K562 (cell line): ENCODE data around the gene ZNF691. TPM values are rescaled to one million over a fixed set of nuclear protein-coding genes. Genes with fewer than 3 reads are reported as not detected.

ENCODE experiments used
- ATAC-seq: fragments of 200-7000 bp; cut with Tn5 transposase; 3 replicates; pipeline ENCODE4 v1.9.1; 2020; ENCODE audit warnings: moderate library complexity
- BruUV-seq: library from RNA; stranded (reverse); fragments of 400-500 nt; replicated peaks from 2 replicates; lab custom pipeline; 2021; lab: Mats Ljungman, UMichigan
- CTCF ChIA-PET: fragments of 300-600 bp; formaldehyde crosslinking; extraction: SDS; loops from one replicate; lab custom pipeline; 2021; ENCODE audit warnings: low intra/inter-chr PET ratio; lab: Yijun Ruan, JAX
- POLR2A ChIA-PET: fragments of 300-600, 350-650 bp; sonication (Branson Sonifier 250); formaldehyde crosslinking; extraction: SDS; loops from one replicate; lab custom pipeline; 2021; ENCODE audit warnings: antibody characterized with exemption, inconsistent platforms; lab: Yijun Ruan, JAX
- DNase-seq, 4 experiments: peaks; one replicate each; pipeline versions ENCODE4 v3.0.0 to v3.0.0-alpha.2; 2011 to 2018; ENCODE audit warnings: low spot score in 3 of 4, mixed read lengths in 3 of 4; ENCODE audit errors: extremely low read depth in 1 of 4
- FAIRE-seq: peaks from 2 replicates; lab custom pipeline; 2011; peaks lifted over from hg19 to GRCh38; lab: Jason Lieb, UNC
- H2AFZ ChIP-seq: 2 replicates; pipeline ENCODE4 v1.6.0; 2011; ENCODE audit warnings: low read depth, low read length, control low read depth, inconsistent platforms
- H3K27ac ChIP-seq: fragments of 200-600 bp; 3 replicates; pipeline ENCODE4 v1.8.0; 2011; ENCODE audit warnings: low read depth, mild to moderate bottlenecking, control low read depth, inconsistent platforms, low read length, moderate library complexity, mixed read lengths; ENCODE audit errors: extremely low read depth
- H3K27me3 ChIP-seq, 2 experiments: fragments of 300-600 bp in 1 of 2; 2 replicates in 1 of 2; 3 replicates in 1 of 2; pipeline versions ENCODE4 v1.6.0 to v1.8.0; 2011; ENCODE audit warnings: inconsistent platforms in 2 of 2, low read length in 2 of 2, mild to moderate bottlenecking in 1 of 2, mixed read lengths in 1 of 2, moderate library complexity in 1 of 2; ENCODE audit not compliant: control insufficient read depth in 2 of 2, insufficient read depth in 2 of 2
- H3K36me3 ChIP-seq: fragments of 300-600 bp; 3 replicates; pipeline ENCODE4 v1.8.0; 2011; ENCODE audit warnings: mild to moderate bottlenecking, low read length, inconsistent platforms; ENCODE audit not compliant: control insufficient read depth, insufficient read depth
- H3K4me1 ChIP-seq, 2 experiments: fragments of 200-600 bp in 1 of 2; replicated peaks in 1 of 2; 2 replicates in 1 of 2; 3 replicates in 1 of 2; pipeline versions ENCODE4 v1.5.1 to v1.8.0; 2011; ENCODE audit warnings: inconsistent platforms in 2 of 2, low read length in 2 of 2, mild to moderate bottlenecking in 1 of 2, mixed read lengths in 1 of 2, moderate library complexity in 1 of 2; ENCODE audit not compliant: control insufficient read depth in 2 of 2, insufficient read depth in 2 of 2
- H3K4me2 ChIP-seq: 2 replicates; pipeline ENCODE4 v1.6.1; 2011; ENCODE audit warnings: low read length, control low read depth, inconsistent platforms, mixed read lengths; ENCODE audit not compliant: insufficient read depth
- H3K4me3 ChIP-seq: fragments of 200-600 bp; sonication (generic), shearing (Covaris generic); 2 replicates; pipeline ENCODE4 v1.5.1; 2016; ENCODE audit warnings: control low read depth, inconsistent platforms
- H3K79me2 ChIP-seq: fragments of 200-600 bp; 3 replicates; pipeline ENCODE4 v1.8.0; 2011; ENCODE audit warnings: low read length, inconsistent platforms; ENCODE audit not compliant: control insufficient read depth, insufficient read depth
- H3K9ac ChIP-seq, 2 experiments: 2 replicates each; pipeline versions ENCODE4 v1.6.0 to v1.6.1; 2011; ENCODE audit warnings: low read depth in 2 of 2, low read length in 2 of 2, control low read depth in 1 of 2, inconsistent platforms in 1 of 2, mild to moderate bottlenecking in 1 of 2, mixed read lengths in 1 of 2; ENCODE audit not compliant: insufficient read depth in 1 of 2
- H3K9me1 ChIP-seq: one replicate; pipeline ENCODE4 v1.6.0; 2011; ENCODE audit warnings: inconsistent platforms, mild to moderate bottlenecking, low read length, moderate library complexity; ENCODE audit not compliant: control insufficient read depth, insufficient read depth
- H3K9me3 ChIP-seq: replicated peaks from 2 replicates; pipeline ENCODE4 v1.5.1; 2011; ENCODE audit warnings: low read depth, low read length, inconsistent platforms; ENCODE audit not compliant: control insufficient read depth, insufficient read depth
- H4K20me1 ChIP-seq: replicated peaks from 2 replicates; pipeline ENCODE4 v1.6.1; 2011; ENCODE audit warnings: low read length, inconsistent platforms, mixed read lengths; ENCODE audit not compliant: control insufficient read depth, insufficient read depth
- E2F8 ChIP-seq: fragments of 450-650 bp; IDR thresholded peaks from 2 replicates; pipeline ENCODE4 v1.7.1; 2018; ENCODE audit warnings: mild to moderate bottlenecking, low read depth; ENCODE audit not compliant: partially characterized antibody
- HDAC1 ChIP-seq, 2 experiments: fragments of 450-650 bp; IDR thresholded peaks; 2 replicates each; pipeline ENCODE4 v1.6.1; 2016 to 2017; ENCODE audit warnings: inconsistent platforms in 1 of 2, mild to moderate bottlenecking in 1 of 2, moderate library complexity in 1 of 2
- MCM7 ChIP-seq, 2 experiments: fragments of 450-650 bp; IDR thresholded peaks; 2 replicates each; pipeline ENCODE4 v1.6.1; 2016 to 2018
- MXI1 ChIP-seq: IDR thresholded peaks from 2 replicates; pipeline ENCODE4 v1.6.1; 2011; ENCODE audit warnings: low read depth, mild to moderate bottlenecking, improper control_type of control experiment, low read length
- POLR2AphosphoS5 ChIP-seq: IDR thresholded peaks from 2 replicates; pipeline ENCODE4 v1.6.1; 2011; ENCODE audit warnings: mild to moderate bottlenecking, low read depth, low read length, moderate library complexity; ENCODE audit not compliant: control insufficient read depth, insufficient read depth
- RBM17 ChIP-seq: fragments of 200-400 bp; formaldehyde crosslinking; IDR thresholded peaks from 2 replicates; pipeline ENCODE4 v1.6.1; 2017; ENCODE audit warnings: low read depth, mild to moderate bottlenecking, low read length, borderline replicate concordance
- WGBS: fragments of 100-300 bp; shearing (Covaris generic); methylation state at CpG from one replicate; pipeline ENCODE4 v1.1.6; 2016; ENCODE audit warnings: low coverage, mixed read lengths; ENCODE audit not compliant: insufficient coverage; ENCODE audit errors: missing lambda C conversion rate; 5-methylcytosine and 5-hydroxymethylcytosine counted together
- in situ Hi-C: fragments of 300-500 bp; cut with MboI; formaldehyde crosslinking; loops from 4 replicates; pipeline ENCODE4 v1.15.0; 2018; ENCODE audit warnings: inconsistent platforms, mixed read lengths
- intact Hi-C: fragments of 100-400 bp; cut with micrococcal nuclease; formaldehyde crosslinking; loops from 2 replicates; pipeline ENCODE4 v1.14.2; 2022
- polyA plus RNA-seq, 8 experiments: library from polyadenylated mRNA; depleted of rRNA in 4 of 8; stranded (reverse) in 5 of 8; unstranded in 3 of 8; fragments of >200 nt; fragmentation: Nextera tagmentation in 2 of 8; fragmentation: Illumina TruSeq in 1 of 8; extraction: Ambion mirVana in 2 of 8; extraction: Trizol in 1 of 8; gene quantifications; 2 replicates each; pipeline versions ENCODE4 v1.2.1 to v1.2.3, GENCODE V29; 2011 to 2014; ENCODE audit warnings: inconsistent platforms in 1 of 8, missing spikeins in 1 of 8
- total RNA-seq, 7 experiments: library from RNA; depleted of rRNA in 6 of 7; stranded (reverse); fragments of >200 nt in 6 of 7; fragmentation: Illumina TruSeq in 2 of 7; extraction: Trizol in 2 of 7; gene quantifications; 2 replicates each; pipeline versions ENCODE4 v1.2.1 to v1.2.3, GENCODE V29; 2011 to 2021; ENCODE audit warnings: low replicate concordance in 1 of 7
- TF ChIP-seq, protein P1 (sequence below), 3 experiments: fragments of 200-800 bp in 1 of 3; fragments of 250-450 bp in 1 of 3; fragments of 450-650 bp in 1 of 3; sonication (Bioruptor Pico) in 1 of 3; sonication (Bioruptor generic) in 1 of 3; formaldehyde crosslinking in 1 of 3; IDR thresholded peaks; 2 replicates each; pipeline versions ENCODE4 v1.6.1 to v1.8.0; 2016 to 2022; ENCODE audit warnings: mild to moderate bottlenecking in 2 of 3, missing genetic modification characterization in 2 of 3, missing compliant biosample characterization in 1 of 3, moderate library complexity in 1 of 3

ZNF691 gene
- total and polyA plus RNA-seq, 9 of the 15 experiments (the other 6 are each of a cell fraction or from before 2014, with no cell fraction given): 10.7 to 30.4 (median 14.8) TPM

DNA sequence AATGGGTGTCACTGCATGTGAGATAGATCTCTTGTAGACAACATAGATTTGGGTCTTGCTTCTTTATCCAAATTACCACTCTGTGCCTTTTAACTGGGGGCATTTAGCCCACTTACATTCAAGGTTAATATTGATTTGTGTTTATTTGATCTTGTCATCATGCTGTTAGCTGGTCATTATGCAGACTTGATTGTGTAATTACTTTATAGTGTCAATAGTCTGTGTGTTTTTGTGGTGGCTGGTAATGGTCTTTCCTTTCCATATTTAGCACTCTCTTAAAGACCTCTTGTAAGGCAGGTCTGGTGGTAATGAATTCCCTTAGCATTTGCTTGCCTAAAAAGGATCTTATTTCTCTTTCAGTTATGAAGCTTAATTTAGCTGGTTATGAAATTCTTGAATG lies 29.6 kb downstream of the ZNF691 start:
- ChIA-PET CTCF (no interaction called here), POLR2A (interaction anchor here (1.1 to 1.4 kb wide), 2 partner anchors 29 to 64 kb away, joined by 3 to 6 read pairs; partner anchors contain the start of gene ZNF691)
- Histone ChIP-seq H3K36me3 (no peaks in the 10 kb centered on the region), H3K4me2 (no peak overlapping the region), H2AFZ (no peak overlapping the region), H3K4me3 (no peak overlapping the region), H3K9ac (no peak overlapping the region), H3K9me1 (no peaks in the 10 kb centered on the region), H4K20me1 (no peaks in the 10 kb centered on the region), H3K4me1 (no peaks in the 10 kb centered on the region), H3K79me2 (no peaks in the 10 kb centered on the region), H3K27ac (no peak overlapping the region), H3K9me3 (no peaks in the 10 kb centered on the region), H3K27me3 (peaks cover 0 to 15% of the 10 kb centered on the region in 2 experiments; a peak in 2 of 5 replicates)
- FAIRE-seq: no peak
- no peak for ATAC-seq
- no peak for DNase-seq
- intact Hi-C loops (no loop called here), in situ Hi-C loops (no loop called here)
- BruUV-seq: no TSS peak
- TF ChIP-seq E2F8: no peak

DNA sequence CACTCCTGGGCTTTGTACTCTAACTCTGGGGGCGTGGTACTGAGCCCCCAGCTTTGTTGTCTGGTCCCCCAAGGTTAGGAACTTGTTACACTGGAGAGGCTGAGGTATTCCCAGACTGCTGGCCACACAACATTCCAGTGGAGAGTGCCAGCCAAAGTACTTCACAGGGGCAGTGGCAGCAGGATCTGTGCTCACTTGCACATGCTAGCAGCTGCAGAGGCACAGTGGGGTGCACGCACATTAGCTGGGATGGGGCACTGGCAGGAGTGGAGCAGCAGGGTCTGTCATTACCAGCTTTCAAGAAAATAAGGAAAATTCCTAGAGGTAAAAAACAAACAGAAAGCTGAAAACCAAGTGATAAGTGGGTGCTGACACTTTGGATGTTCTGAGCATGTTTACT lies 31.0 kb downstream of the ZNF691 start:
- in situ Hi-C loops: no loop called here
- H3K9me3 ChIP-seq: no peaks in the 10 kb centered on the region
- WGBS: 0% methylated on average over 2 of the region's 2 CpGs
- no TSS peak for BruUV-seq
- ATAC-seq (no peak), DNase-seq (no peak), FAIRE-seq (no peak)
- ChIA-PET POLR2A (interaction anchor here (0.6 to 1.4 kb wide), 4 partner anchors 28 to 258 kb away, joined by 3 to 6 read pairs (median 3); partner anchors contain the start of gene ZNF691), CTCF (no interaction called here)
- no peaks in the 10 kb centered on the region for H3K9me1 ChIP-seq
- intact Hi-C loops: no loop called here
- no peak overlapping the region for H2AFZ ChIP-seq
- peaks cover 0 to 16% of the 10 kb centered on the region in 2 experiments; a peak in 2 of 5 replicates for H3K27me3 ChIP-seq
- H3K36me3 ChIP-seq: no peaks in the 10 kb centered on the region
- H3K4me2 ChIP-seq: no peak overlapping the region
- H3K4me3 ChIP-seq: no peak overlapping the region
- H3K27ac ChIP-seq: no peak overlapping the region
- H3K79me2 ChIP-seq: no peaks in the 10 kb centered on the region
- no peaks in the 10 kb centered on the region for H3K4me1 ChIP-seq
- H4K20me1 ChIP-seq: no peaks in the 10 kb centered on the region
- peak overlapping the region in 1 of 2 experiments; percentile 75; a peak in 1 of 4 replicates for H3K9ac ChIP-seq
- TF ChIP-seq HDAC1 (IDR thresholded peaks at IDR 0.05) (no peak), MCM7 (IDR thresholded peaks at IDR 0.05) (no peak), MXI1 (no peak), RBM17 (no peak), POLR2AphosphoS5 (no peak)
- TF ChIP-seq, protein P1, sequence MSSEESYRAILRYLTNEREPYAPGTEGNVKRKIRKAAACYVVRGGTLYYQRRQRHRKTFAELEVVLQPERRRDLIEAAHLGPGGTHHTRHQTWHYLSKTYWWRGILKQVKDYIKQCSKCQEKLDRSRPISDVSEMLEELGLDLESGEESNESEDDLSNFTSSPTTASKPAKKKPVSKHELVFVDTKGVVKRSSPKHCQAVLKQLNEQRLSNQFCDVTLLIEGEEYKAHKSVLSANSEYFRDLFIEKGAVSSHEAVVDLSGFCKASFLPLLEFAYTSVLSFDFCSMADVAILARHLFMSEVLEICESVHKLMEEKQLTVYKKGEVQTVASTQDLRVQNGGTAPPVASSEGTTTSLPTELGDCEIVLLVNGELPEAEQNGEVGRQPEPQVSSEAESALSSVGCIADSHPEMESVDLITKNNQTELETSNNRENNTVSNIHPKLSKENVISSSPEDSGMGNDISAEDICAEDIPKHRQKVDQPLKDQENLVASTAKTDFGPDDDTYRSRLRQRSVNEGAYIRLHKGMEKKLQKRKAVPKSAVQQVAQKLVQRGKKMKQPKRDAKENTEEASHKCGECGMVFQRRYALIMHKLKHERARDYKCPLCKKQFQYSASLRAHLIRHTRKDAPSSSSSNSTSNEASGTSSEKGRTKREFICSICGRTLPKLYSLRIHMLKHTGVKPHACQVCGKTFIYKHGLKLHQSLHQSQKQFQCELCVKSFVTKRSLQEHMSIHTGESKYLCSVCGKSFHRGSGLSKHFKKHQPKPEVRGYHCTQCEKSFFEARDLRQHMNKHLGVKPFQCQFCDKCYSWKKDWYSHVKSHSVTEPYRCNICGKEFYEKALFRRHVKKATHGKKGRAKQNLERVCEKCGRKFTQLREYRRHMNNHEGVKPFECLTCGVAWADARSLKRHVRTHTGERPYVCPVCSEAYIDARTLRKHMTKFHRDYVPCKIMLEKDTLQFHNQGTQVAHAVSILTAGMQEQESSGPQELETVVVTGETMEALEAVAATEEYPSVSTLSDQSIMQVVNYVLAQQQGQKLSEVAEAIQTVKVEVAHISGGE (CRISPR knock-in tag; IDR thresholded peaks at IDR 0.05): no peak
